ENCODE data around the gene VPS35L.

The VPS35L gene

GRCh38 chr16:19599968-19600716, 44.6 kb downstream of the VPS35L start:
- Histone ChIP-seq H3K4me2 (ENCODE audit: low read length) (no peak overlapping the region), H3K9me2 (replicated peaks; ENCODE audit: control insufficient read depth, low read length) (no peaks in the 10 kb centered on the region), H3K27me3 (ENCODE audit: control insufficient read depth, low read length) (no peaks in the 10 kb centered on the region), H4K20me1 (ENCODE audit: control insufficient read depth, insufficient read depth, low read depth, low read length) (no peaks in the 10 kb centered on the region), H3K9me3 (ENCODE audit: control insufficient read depth, insufficient read depth, low read length) (no peaks in the 10 kb centered on the region), H3K36me3 (ENCODE audit: control insufficient read depth, low read length) (0 out of 2 replicates have a peak, but pooled peaks cover 5% of the 10 kb centered on the region), H3K4me3 (ENCODE audit: low read length) (no peak overlapping the region), H3K4me1 (ENCODE audit: control insufficient read depth, low read length) (no peaks in the 10 kb centered on the region), H3K79me2 (ENCODE audit: control insufficient read depth, low read length) (no peaks in the 10 kb centered on the region), H3K27ac (ENCODE audit: low read depth, low read length) (no peak overlapping the region), H3F3A (ENCODE audit: control insufficient read depth, insufficient read depth) (no peaks in the 10 kb centered on the region)
- no peak for TF ChIP-seq CTCF (IDR thresholded peaks at IDR 0.05; ENCODE audit: low read depth, low read length, poor library complexity, severe bottlenecking)
- no peak for TF ChIP-seq EZH2phosphoT487 (IDR thresholded peaks at IDR 0.05; ENCODE audit: borderline replicate concordance, low read length)

DNA sequence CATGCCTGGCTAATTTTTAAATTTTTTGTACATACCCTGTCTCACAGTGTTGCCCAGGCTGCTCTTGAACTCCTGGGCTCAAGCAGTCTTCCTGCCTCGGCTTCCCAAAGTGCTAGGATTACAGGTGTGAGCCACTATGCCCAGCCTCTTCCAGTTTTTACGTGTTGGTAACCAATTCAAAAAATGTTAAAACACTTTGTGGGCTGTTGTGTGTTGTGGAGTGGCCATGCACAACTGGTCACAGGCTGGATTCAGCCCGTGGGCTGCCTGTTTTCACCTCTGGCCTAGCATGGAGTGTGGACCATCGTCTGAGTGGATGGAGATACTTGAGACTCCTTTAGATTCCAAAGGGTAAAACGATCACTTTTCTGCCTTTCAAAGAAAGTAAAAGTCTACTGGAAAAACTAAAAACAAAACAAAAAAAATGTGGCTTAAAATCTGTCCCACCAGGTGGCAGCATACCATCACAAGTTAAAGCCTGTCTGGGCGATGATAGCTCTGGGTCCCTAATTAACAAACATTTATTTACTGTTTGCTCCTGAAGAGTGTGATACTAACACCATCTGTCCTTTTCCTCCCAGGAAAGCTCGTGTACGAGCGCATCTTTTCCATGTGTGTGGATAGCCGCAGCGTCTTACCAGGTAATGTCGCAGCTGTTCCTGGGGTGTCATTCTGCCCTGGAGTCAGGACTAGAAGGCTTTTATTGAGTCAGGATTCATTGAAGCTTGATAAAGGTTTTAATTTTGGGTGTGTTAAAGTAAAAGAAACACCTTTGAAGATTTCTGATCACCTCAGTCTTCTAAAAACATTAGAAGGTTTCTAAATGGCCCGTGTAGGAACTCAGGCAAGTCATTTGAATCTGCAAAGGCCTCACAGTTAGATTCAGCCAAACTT, 45.8 kb downstream of the VPS35L start:
- no peaks in the 10 kb centered on the region for H3K27me3 ChIP-seq (ENCODE audit: control insufficient read depth, low read length)
- H3K36me3 ChIP-seq (ENCODE audit: control insufficient read depth, low read length): 0 out of 2 replicates have a peak, but pooled peaks cover 5% of the 10 kb centered on the region
- H3K79me2 ChIP-seq (ENCODE audit: control insufficient read depth, low read length): no peaks in the 10 kb centered on the region
- H3K27ac ChIP-seq (ENCODE audit: low read depth, low read length): no peak overlapping the region
- H3K4me3 ChIP-seq (ENCODE audit: low read length): no peak overlapping the region
- H3K9me3 ChIP-seq (ENCODE audit: control insufficient read depth, insufficient read depth, low read length): no peaks in the 10 kb centered on the region
- H3F3A ChIP-seq (ENCODE audit: control insufficient read depth, insufficient read depth): no peaks in the 10 kb centered on the region
- no peaks in the 10 kb centered on the region for H4K20me1 ChIP-seq (ENCODE audit: control insufficient read depth, insufficient read depth, low read depth, low read length)
- no peaks in the 10 kb centered on the region for H3K4me1 ChIP-seq (ENCODE audit: control insufficient read depth, low read length)
- H3K9me2 ChIP-seq (replicated peaks; ENCODE audit: control insufficient read depth, low read length): no peaks in the 10 kb centered on the region
- no peak for TF ChIP-seq EZH2phosphoT487 (IDR thresholded peaks at IDR 0.05; ENCODE audit: borderline replicate concordance, low read length)
- TF ChIP-seq CTCF (IDR thresholded peaks at IDR 0.05; ENCODE audit: low read depth, low read length, poor library complexity, severe bottlenecking): peak; percentile 71
- no peak overlapping the region for H3K4me2 ChIP-seq (ENCODE audit: low read length)

GRCh38 chr16:19604911-19605310, 49.4 kb downstream of the VPS35L start:
- Histone ChIP-seq H3K79me2 (ENCODE audit: control insufficient read depth, low read length) (no peaks in the 10 kb centered on the region), H3K9me2 (replicated peaks; ENCODE audit: control insufficient read depth, low read length) (no peaks in the 10 kb centered on the region), H3F3A (ENCODE audit: control insufficient read depth, insufficient read depth) (no peaks in the 10 kb centered on the region), H3K4me3 (ENCODE audit: low read length) (no peak overlapping the region), H3K4me2 (ENCODE audit: low read length) (no peak overlapping the region), H3K27ac (ENCODE audit: low read depth, low read length) (no peak overlapping the region), H3K36me3 (ENCODE audit: control insufficient read depth, low read length) (0 out of 2 replicates have a peak, but pooled peaks cover 5% of the 10 kb centered on the region), H3K27me3 (ENCODE audit: control insufficient read depth, low read length) (no peaks in the 10 kb centered on the region), H3K4me1 (ENCODE audit: control insufficient read depth, low read length) (no peaks in the 10 kb centered on the region), H3K9me3 (ENCODE audit: control insufficient read depth, insufficient read depth, low read length) (no peaks in the 10 kb centered on the region), H4K20me1 (ENCODE audit: control insufficient read depth, insufficient read depth, low read depth, low read length) (no peaks in the 10 kb centered on the region)
- TF ChIP-seq EZH2phosphoT487 (IDR thresholded peaks at IDR 0.05; ENCODE audit: borderline replicate concordance, low read length): no peak
- TF ChIP-seq CTCF (IDR thresholded peaks at IDR 0.05; ENCODE audit: low read depth, low read length, poor library complexity, severe bottlenecking): no peak

Data from DOHH2 (cell line).